PC-3 (cell line): ENCODE results near the gene PPIL4. TPM values are rescaled to one million over a fixed set of nuclear protein-coding genes. Genes with fewer than 3 reads are reported as not detected.

Source experiments
- ATAC-seq: fragments of 200-7000 bp; cut with Tn5 transposase; 2 replicates; pipeline ENCODE4 v1.9.1; 2020; ENCODE audit warnings: mild to moderate bottlenecking, moderate library complexity
- BruUV-seq: library from RNA; stranded (reverse); fragments of 400-500 nt; replicated peaks from 2 replicates; lab custom pipeline; 2021; lab: Mats Ljungman, UMichigan
- CTCF ChIA-PET: fragments of 300-600 bp; sonication (Branson Sonifier 250); formaldehyde crosslinking; loops from one replicate; lab custom pipeline; 2022; ENCODE audit warnings: antibody characterized with exemption; lab: Charles Lee
- POLR2A ChIA-PET: fragments of 300-600 bp; sonication (Branson Sonifier 250); formaldehyde crosslinking; loops from one replicate; lab custom pipeline; 2022; ENCODE audit warnings: antibody characterized with exemption; ENCODE audit not compliant: unreplicated experiment; lab: Charles Lee
- DNase-seq: peaks from one replicate; pipeline ENCODE4 v3.0.0-alpha.2; 2015
- H2AFZ ChIP-seq: fragments of 300-600 bp; sonication (generic); 2 replicates; pipeline ENCODE4 v1.6.0; 2016; ENCODE audit warnings: antibody characterized with exemption, low read length
- H3F3A ChIP-seq: fragments of 300-600 bp; sonication (generic); one replicate; pipeline ENCODE4 v1.6.0; 2017; ENCODE audit warnings: antibody characterized with exemption, low read length, control low read depth, mild to moderate bottlenecking; ENCODE audit not compliant: unreplicated experiment
- H3K27ac ChIP-seq: fragments of 300-600 bp; sonication (generic); 2 replicates; pipeline ENCODE4 v1.5.1; 2016; ENCODE audit warnings: mild to moderate bottlenecking, low read length
- H3K27me3 ChIP-seq: fragments of 300-600 bp; sonication (generic); 2 replicates; pipeline ENCODE4 v1.6.1; 2016; ENCODE audit warnings: low read length, mixed read lengths
- H3K36me3 ChIP-seq: fragments of 300-600 bp; sonication (generic); 2 replicates; pipeline ENCODE4 v1.6.1; 2016; ENCODE audit warnings: low read depth, mixed run types, low read length, mixed read lengths
- H3K4me1 ChIP-seq: fragments of 300-600 bp; sonication (generic); 2 replicates; pipeline ENCODE4 v1.5.1; 2016; ENCODE audit warnings: low read length; ENCODE audit not compliant: insufficient read depth
- H3K4me2 ChIP-seq: fragments of 300-600 bp; sonication (generic); 2 replicates; pipeline ENCODE4 v1.6.0; 2016; ENCODE audit warnings: low read length
- H3K4me3 ChIP-seq: fragments of 300-600 bp; sonication (generic); 2 replicates; pipeline ENCODE4 v1.5.1; 2016; ENCODE audit warnings: mild to moderate bottlenecking, low read length, mixed read lengths
- H3K79me2 ChIP-seq: fragments of 300-600 bp; sonication (generic); 2 replicates; pipeline ENCODE4 v1.6.1; 2017; ENCODE audit warnings: low read length, mixed read lengths
- H3K9ac ChIP-seq: fragments of 300-600 bp; sonication (generic); 2 replicates; pipeline ENCODE4 v1.6.0; 2016; ENCODE audit warnings: mild to moderate bottlenecking, low read length
- H3K9me2 ChIP-seq: fragments of 300-600 bp; sonication (generic); replicated peaks from 2 replicates; pipeline ENCODE4 v1.6.1; 2016; ENCODE audit warnings: mixed run types, low read length, mixed read lengths
- H3K9me3 ChIP-seq: fragments of 300-600 bp; sonication (generic); 2 replicates; pipeline ENCODE4 v1.6.1; 2016; ENCODE audit warnings: low read length, mixed read lengths
- H4K20me1 ChIP-seq: fragments of 300-600 bp; sonication (generic); 2 replicates; pipeline ENCODE4 v1.6.1; 2016; ENCODE audit warnings: low read length, mixed read lengths
- CTCF ChIP-seq: fragments of 300-600 bp; sonication (generic); conservative IDR thresholded peaks from 2 replicates; pipeline ENCODE4 v1.5.1; 2017; ENCODE audit warnings: antibody characterized with exemption, low read depth, mild to moderate bottlenecking, low read length
- EZH2 ChIP-seq: fragments of 300-600 bp; sonication (generic); IDR thresholded peaks from one replicate; pipeline ENCODE4 v1.6.1; 2017; ENCODE audit warnings: antibody characterized with exemption, mild to moderate bottlenecking, low read length; ENCODE audit not compliant: unreplicated experiment
- EZH2phosphoT487 ChIP-seq: fragments of 300-600 bp; sonication (generic); IDR thresholded peaks from 2 replicates; pipeline ENCODE4 v1.6.1; 2018; ENCODE audit warnings: mild to moderate bottlenecking, antibody characterized with exemption, low read length, borderline replicate concordance
- intact Hi-C: fragments of 100-400 bp; cut with micrococcal nuclease; formaldehyde crosslinking; loops from 2 replicates; pipeline ENCODE4 v1.9.0; 2023
- total RNA-seq: library from RNA; depleted of rRNA; stranded (reverse); fragments of >200 nt; gene quantifications from 2 replicates; pipeline ENCODE4 v1.2.3, GENCODE V29; 2014

PPIL4 gene
- total RNA-seq, 1 experiment from 2014 or later: 12.8 TPM

DNA sequence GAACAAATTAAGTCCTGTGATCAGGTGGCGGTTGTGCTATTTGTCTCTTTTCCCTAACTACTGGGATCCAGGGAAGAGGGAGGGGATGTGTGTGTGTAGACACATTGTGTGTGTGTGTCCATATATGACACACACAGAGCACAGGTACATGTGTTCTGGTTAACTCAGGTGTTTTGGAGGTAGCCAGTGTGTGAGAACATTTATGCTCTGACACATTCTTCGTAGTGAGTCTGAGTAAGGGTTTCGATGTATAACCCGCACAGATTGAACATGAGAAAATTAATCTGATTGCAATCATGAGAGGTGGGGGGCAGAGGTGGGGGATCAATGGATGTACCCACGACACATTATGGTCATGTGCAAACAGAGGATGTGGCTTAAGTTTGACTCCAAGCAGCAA is 73.6 kb downstream of the PPIL4 start:
- H3K27me3 ChIP-seq: no peaks in the 10 kb centered on the region
- H3F3A ChIP-seq: no peaks in the 10 kb centered on the region
- ATAC-seq (no peak), DNase-seq (no peak)
- no peak overlapping the region for H2AFZ ChIP-seq
- no peak overlapping the region for H3K27ac ChIP-seq
- intact Hi-C loops: no loop called here
- POLR2A ChIA-PET: no interaction called here
- CTCF ChIA-PET: no interaction called here
- H3K9ac ChIP-seq: no peak overlapping the region
- no peaks in the 10 kb centered on the region for H4K20me1 ChIP-seq
- H3K4me2 ChIP-seq: no peak overlapping the region
- TF ChIP-seq EZH2 (no peak), CTCF (no peak), EZH2phosphoT487 (no peak)
- H3K4me3 ChIP-seq: no peak overlapping the region
- no peaks in the 10 kb centered on the region for H3K9me3 ChIP-seq
- no TSS peak for BruUV-seq
- no peaks in the 10 kb centered on the region for H3K36me3 ChIP-seq
- no peaks in the 10 kb centered on the region for H3K79me2 ChIP-seq
- no peaks in the 10 kb centered on the region for H3K4me1 ChIP-seq
- H3K9me2 ChIP-seq: no peaks in the 10 kb centered on the region

DNA sequence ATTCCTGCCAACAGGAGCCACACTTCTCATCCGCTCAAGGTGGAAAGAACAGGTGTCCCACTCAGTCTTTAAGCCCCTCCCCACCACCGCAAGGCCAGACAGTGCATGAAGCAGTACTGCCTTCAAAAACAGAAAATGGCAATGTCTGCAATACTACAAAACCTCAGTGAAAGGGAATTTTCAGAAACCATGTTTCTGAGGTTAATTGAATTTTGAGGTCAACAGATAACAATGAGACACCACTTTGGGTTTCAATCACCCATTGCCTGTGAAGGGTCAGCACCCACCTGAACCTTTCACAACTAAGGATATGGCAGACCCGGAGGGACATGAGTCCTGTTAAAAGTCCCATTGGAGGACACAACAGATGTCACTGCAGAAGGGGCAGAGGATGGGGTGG is 74.0 kb downstream of the PPIL4 start:
- no TSS peak for BruUV-seq
- H3K27ac ChIP-seq: no peak overlapping the region
- H3K4me1 ChIP-seq: no peaks in the 10 kb centered on the region
- no peak for DNase-seq
- no peak overlapping the region for H2AFZ ChIP-seq
- ATAC-seq: no peak
- H3K79me2 ChIP-seq: no peaks in the 10 kb centered on the region
- no peak overlapping the region for H3K9ac ChIP-seq
- ChIA-PET CTCF (no interaction called here), POLR2A (no interaction called here)
- intact Hi-C loops: no loop called here
- no peaks in the 10 kb centered on the region for H3K9me3 ChIP-seq
- no peak overlapping the region for H3K4me3 ChIP-seq
- H3F3A ChIP-seq: no peaks in the 10 kb centered on the region
- H3K36me3 ChIP-seq: no peaks in the 10 kb centered on the region
- no peaks in the 10 kb centered on the region for H3K27me3 ChIP-seq
- no peak overlapping the region for H3K4me2 ChIP-seq
- H4K20me1 ChIP-seq: no peaks in the 10 kb centered on the region
- no peaks in the 10 kb centered on the region for H3K9me2 ChIP-seq
- TF ChIP-seq EZH2 (no peak), CTCF (no peak), EZH2phosphoT487 (no peak)

DNA sequence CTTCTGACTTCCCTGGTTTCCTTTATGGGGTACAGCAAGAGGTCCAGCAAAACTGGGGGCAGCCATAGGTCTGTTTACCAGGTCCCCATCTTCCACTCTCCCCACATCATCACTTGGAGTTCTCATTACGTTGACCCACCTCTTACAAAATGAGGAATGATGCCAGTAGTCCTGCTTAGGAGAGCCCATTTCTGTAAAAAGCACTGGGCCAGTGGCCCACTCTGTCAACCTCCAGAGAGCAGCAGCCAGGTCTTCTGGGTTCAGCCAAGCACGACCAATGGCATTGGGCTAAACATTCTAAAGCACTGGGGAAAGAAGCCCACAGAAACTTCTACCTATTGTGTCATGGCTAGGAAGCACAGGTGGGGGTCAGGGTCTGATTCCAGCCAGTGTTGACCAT is 74.9 kb downstream of the PPIL4 start:
- Histone ChIP-seq H3K36me3 (no peaks in the 10 kb centered on the region), H3K4me1 (no peaks in the 10 kb centered on the region), H3K4me2 (no peak overlapping the region), H2AFZ (no peak overlapping the region), H3K4me3 (no peak overlapping the region), H4K20me1 (no peaks in the 10 kb centered on the region), H3K27ac (no peak overlapping the region), H3K9ac (no peak overlapping the region), H3K79me2 (no peaks in the 10 kb centered on the region), H3F3A (no peaks in the 10 kb centered on the region), H3K9me3 (no peaks in the 10 kb centered on the region), H3K27me3 (no peaks in the 10 kb centered on the region), H3K9me2 (no peaks in the 10 kb centered on the region)
- intact Hi-C loops: no loop called here
- TF ChIP-seq EZH2 (no peak), EZH2phosphoT487 (no peak), CTCF (no peak)
- ChIA-PET POLR2A (no interaction called here), CTCF (no interaction called here)
- no peak for ATAC-seq
- no peak for DNase-seq
- BruUV-seq: no TSS peak
